ENCODE measurements around the gene CTSF. TPM values are rescaled to one million over a fixed set of nuclear protein-coding genes. Genes with fewer than 3 reads are reported as not detected.

The CTSF gene
- total RNA-seq, 1 experiment from 2014 or later = 0.34 TPM

- no peaks in the 10 kb centered on the region for H3K9me3 ChIP-seq (ENCODE audit: control insufficient read depth in 1 of 2, insufficient read depth in 1 of 2, low read depth in 1 of 2, low read length in 2 of 2)
- H4K20me1 ChIP-seq (ENCODE audit: insufficient read depth) = no peaks in the 10 kb centered on the region
- H3K9me2 ChIP-seq (ENCODE audit: insufficient read depth) = no peaks in the 10 kb centered on the region
- peaks cover 2 to 4% of the 10 kb centered on the region in 2 experiments; a peak in 1 of 4 replicates for H3K36me3 ChIP-seq (ENCODE audit: control insufficient read depth in 1 of 2, insufficient read depth in 2 of 2, low read length in 2 of 2)
- DNase-seq (ENCODE audit: low read depth, low spot score) (no peak), ATAC-seq (no peak)
- intact Hi-C loops (cut with micrococcal nuclease) = no loop called here
- no peak overlapping the region for H2AFZ ChIP-seq (ENCODE audit: low read depth, low read length, poor library complexity, severe bottlenecking)
- H3K4me3 ChIP-seq (replicated peaks in 1 of 2; ENCODE audit: low read depth in 1 of 2, low read length in 2 of 2) = no peak overlapping the region
- H3K4me2 ChIP-seq (ENCODE audit: low read length) = no peak overlapping the region
- H3K4me1 ChIP-seq (ENCODE audit: control insufficient read depth in 1 of 2, insufficient read depth in 2 of 2, low read length in 2 of 2) = no peaks in the 10 kb centered on the region
- no peak for TF ChIP-seq EZH2 (IDR thresholded peaks at IDR 0.05)
- TF ChIP-seq SIN3A (IDR thresholded peaks at IDR 0.05; ENCODE audit: low read depth) = no peak
- TF ChIP-seq POLR2A (IDR thresholded peaks at IDR 0.05; ENCODE audit: borderline replicate concordance, extremely low read depth, insufficient read depth, insufficient read length) = no peak
- TF ChIP-seq, protein P1, sequence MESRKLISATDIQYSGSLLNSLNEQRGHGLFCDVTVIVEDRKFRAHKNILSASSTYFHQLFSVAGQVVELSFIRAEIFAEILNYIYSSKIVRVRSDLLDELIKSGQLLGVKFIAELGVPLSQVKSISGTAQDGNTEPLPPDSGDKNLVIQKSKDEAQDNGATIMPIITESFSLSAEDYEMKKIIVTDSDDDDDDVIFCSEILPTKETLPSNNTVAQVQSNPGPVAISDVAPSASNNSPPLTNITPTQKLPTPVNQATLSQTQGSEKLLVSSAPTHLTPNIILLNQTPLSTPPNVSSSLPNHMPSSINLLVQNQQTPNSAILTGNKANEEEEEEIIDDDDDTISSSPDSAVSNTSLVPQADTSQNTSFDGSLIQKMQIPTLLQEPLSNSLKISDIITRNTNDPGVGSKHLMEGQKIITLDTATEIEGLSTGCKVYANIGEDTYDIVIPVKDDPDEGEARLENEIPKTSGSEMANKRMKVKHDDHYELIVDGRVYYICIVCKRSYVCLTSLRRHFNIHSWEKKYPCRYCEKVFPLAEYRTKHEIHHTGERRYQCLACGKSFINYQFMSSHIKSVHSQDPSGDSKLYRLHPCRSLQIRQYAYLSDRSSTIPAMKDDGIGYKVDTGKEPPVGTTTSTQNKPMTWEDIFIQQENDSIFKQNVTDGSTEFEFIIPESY (IDR thresholded peaks at IDR 0.05; ENCODE audit: extremely low read depth, insufficient replicate concordance, low read length) = no peak
- H3K9ac ChIP-seq (ENCODE audit: low read length) = no peak overlapping the region
- no peaks in the 10 kb centered on the region; the same call in 1 of the 2 replicates for H3K79me2 ChIP-seq (ENCODE audit: insufficient read depth, low read length)
- no peaks in the 10 kb centered on the region for H3K27me3 ChIP-seq (ENCODE audit: insufficient read depth, low read length)
- POLR2A ChIA-PET = interaction anchor here (0.8 kb wide), 1 partner anchor 38 kb away, joined by 3 read pairs; the partner anchor contains the start of gene RBM4
- RAD21 ChIA-PET (ENCODE audit: low non-redundant PET in 1 of 2, low total read pairs in 2 of 2, uncharacterized antibody in 2 of 2, unreplicated experiment in 2 of 2) = interaction anchor here in 1 of 2 experiments (0.7 kb wide), 1 partner anchor 78 kb away, joined by 3 read pairs; no protein-coding TSS in a partner anchor
- BruUV-seq (replicated peaks) = no TSS peak
- H3K27ac ChIP-seq (ENCODE audit: low read depth, low read length) = no peak overlapping the region
- CTCF ChIA-PET = no interaction called here
These were observed 31.8 kb upstream of the CTSF start for GRCh38 chr11:66600219-66600618.

GRCh38 chr11:66598993-66599392 is 30.6 kb upstream of the CTSF start:
- no peak overlapping the region for H2AFZ ChIP-seq (ENCODE audit: low read depth, low read length, poor library complexity, severe bottlenecking)
- peaks cover 2 to 4% of the 10 kb centered on the region in 2 experiments; a peak in 1 of 4 replicates for H3K36me3 ChIP-seq (ENCODE audit: control insufficient read depth in 1 of 2, insufficient read depth in 2 of 2, low read length in 2 of 2)
- DNase-seq (ENCODE audit: low read depth, low spot score) = no peak
- CTCF ChIA-PET = no interaction called here
- no peaks in the 10 kb centered on the region for H4K20me1 ChIP-seq (ENCODE audit: insufficient read depth)
- H3K9me3 ChIP-seq (ENCODE audit: control insufficient read depth in 1 of 2, insufficient read depth in 1 of 2, low read depth in 1 of 2, low read length in 2 of 2) = no peaks in the 10 kb centered on the region
- RAD21 ChIA-PET (ENCODE audit: low non-redundant PET in 1 of 2, low total read pairs in 2 of 2, uncharacterized antibody in 2 of 2, unreplicated experiment in 2 of 2) = no interaction called here
- no peak overlapping the region for H3K9ac ChIP-seq (ENCODE audit: low read length)
- H3K79me2 ChIP-seq (ENCODE audit: insufficient read depth, low read length) = peaks cover 3% of the 10 kb centered on the region; the same call in 1 of the 2 replicates
- H3K27me3 ChIP-seq (ENCODE audit: insufficient read depth, low read length) = no peaks in the 10 kb centered on the region
- POLR2A ChIA-PET = no interaction called here
- H3K9me2 ChIP-seq (ENCODE audit: insufficient read depth) = no peaks in the 10 kb centered on the region
- no peak overlapping the region for H3K27ac ChIP-seq (ENCODE audit: low read depth, low read length)
- intact Hi-C loops (cut with micrococcal nuclease) = no loop called here
- no peak overlapping the region for H3K4me2 ChIP-seq (ENCODE audit: low read length)
- no peak for ATAC-seq
- no peaks in the 10 kb centered on the region for H3K4me1 ChIP-seq (ENCODE audit: control insufficient read depth in 1 of 2, insufficient read depth in 2 of 2, low read length in 2 of 2)
- BruUV-seq (replicated peaks) = no TSS peak
- H3K4me3 ChIP-seq (replicated peaks in 1 of 2; ENCODE audit: low read depth in 1 of 2, low read length in 2 of 2) = no peak overlapping the region
- TF ChIP-seq ATF3 (IDR thresholded peaks at IDR 0.05) (no peak), CEBPB (IDR thresholded peaks at IDR 0.05; ENCODE audit: low read depth) (no peak), SP1 (IDR thresholded peaks at IDR 0.05; ENCODE audit: low read depth) (no peak), POLR2AphosphoS5 (IDR thresholded peaks at IDR 0.05; ENCODE audit: low read depth, low read length) (no peak), CBX3 (IDR thresholded peaks at IDR 0.05; ENCODE audit: low read depth) (no peak), ZNF274 (IDR thresholded peaks at IDR 0.05; ENCODE audit: low read depth, low read length) (no peak), SRF (IDR thresholded peaks at IDR 0.05; ENCODE audit: low read depth) (no peak), EZH2phosphoT487 (IDR thresholded peaks at IDR 0.05; ENCODE audit: borderline replicate concordance) (no peak)
- TF ChIP-seq, protein P2, sequence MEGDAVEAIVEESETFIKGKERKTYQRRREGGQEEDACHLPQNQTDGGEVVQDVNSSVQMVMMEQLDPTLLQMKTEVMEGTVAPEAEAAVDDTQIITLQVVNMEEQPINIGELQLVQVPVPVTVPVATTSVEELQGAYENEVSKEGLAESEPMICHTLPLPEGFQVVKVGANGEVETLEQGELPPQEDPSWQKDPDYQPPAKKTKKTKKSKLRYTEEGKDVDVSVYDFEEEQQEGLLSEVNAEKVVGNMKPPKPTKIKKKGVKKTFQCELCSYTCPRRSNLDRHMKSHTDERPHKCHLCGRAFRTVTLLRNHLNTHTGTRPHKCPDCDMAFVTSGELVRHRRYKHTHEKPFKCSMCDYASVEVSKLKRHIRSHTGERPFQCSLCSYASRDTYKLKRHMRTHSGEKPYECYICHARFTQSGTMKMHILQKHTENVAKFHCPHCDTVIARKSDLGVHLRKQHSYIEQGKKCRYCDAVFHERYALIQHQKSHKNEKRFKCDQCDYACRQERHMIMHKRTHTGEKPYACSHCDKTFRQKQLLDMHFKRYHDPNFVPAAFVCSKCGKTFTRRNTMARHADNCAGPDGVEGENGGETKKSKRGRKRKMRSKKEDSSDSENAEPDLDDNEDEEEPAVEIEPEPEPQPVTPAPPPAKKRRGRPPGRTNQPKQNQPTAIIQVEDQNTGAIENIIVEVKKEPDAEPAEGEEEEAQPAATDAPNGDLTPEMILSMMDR (IDR thresholded peaks at IDR 0.05 in 2 of 3, conservative IDR thresholded peaks at IDR 0.05 in 1 of 3; ENCODE audit: borderline replicate concordance in 1 of 3, insufficient read depth in 1 of 3, low read depth in 2 of 3, low read length in 2 of 3) = no peak

All from HCT116 (cell line).